PC-9 (cell line): ENCODE measurements around the gene UNG. TPM values are rescaled to one million over a fixed set of nuclear protein-coding genes. Genes with fewer than 3 reads are reported as not detected.

Experiments
- BruUV-seq: library from RNA; stranded (reverse); fragments of 400-500 nt; replicated peaks from 2 replicates; lab custom pipeline; 2021; lab: Mats Ljungman, UMichigan
- CTCF ChIA-PET: fragments of 300-600 bp; sonication (Branson Sonifier 250); formaldehyde crosslinking; loops from one replicate; lab custom pipeline; 2022; ENCODE audit warnings: antibody characterized with exemption; lab: Charles Lee
- POLR2A ChIA-PET: fragments of 300-600 bp; sonication (Branson Sonifier 250); formaldehyde crosslinking; loops from one replicate; lab custom pipeline; 2022; ENCODE audit warnings: antibody characterized with exemption; ENCODE audit not compliant: unreplicated experiment; lab: Charles Lee
- DNase-seq, 2 experiments: peaks; one replicate each; pipeline versions ENCODE4 v3.0.0 to v3.0.0-alpha.2; 2015 to 2022; ENCODE audit warnings: mixed read lengths in 1 of 2
- H2AFZ ChIP-seq: fragments of 200-600 bp; sonication (generic); 2 replicates; pipeline ENCODE4 v1.8.1; 2017; ENCODE audit warnings: antibody characterized with exemption
- H3F3A ChIP-seq: fragments of 200-600 bp; sonication (generic); 2 replicates; pipeline ENCODE4 v1.8.1; 2017; ENCODE audit warnings: antibody characterized with exemption, mild to moderate bottlenecking, low read depth; ENCODE audit not compliant: insufficient read depth
- H3K27ac ChIP-seq: fragments of 200-600 bp; sonication (generic); 2 replicates; pipeline ENCODE4 v1.6.1; 2016; ENCODE audit warnings: mixed run types
- H3K27me3 ChIP-seq: fragments of 200-600 bp; sonication (generic); 2 replicates; pipeline ENCODE4 v1.6.1; 2016; ENCODE audit warnings: low read depth, mixed run types; ENCODE audit not compliant: insufficient read depth
- H3K36me3 ChIP-seq: fragments of 200-600 bp; sonication (generic); 2 replicates; pipeline ENCODE4 v1.6.1; 2016; ENCODE audit warnings: low read depth, mixed run types
- H3K4me1 ChIP-seq: fragments of 200-600 bp; sonication (generic); replicated peaks from 2 replicates; pipeline ENCODE4 v1.6.1; 2016; ENCODE audit warnings: mixed run types; ENCODE audit not compliant: insufficient read depth
- H3K4me2 ChIP-seq: fragments of 200-600 bp; sonication (generic); 2 replicates; pipeline ENCODE4 v1.6.1; 2017; ENCODE audit warnings: mixed run types
- H3K4me3 ChIP-seq: fragments of 200-600 bp; sonication (generic); 2 replicates; pipeline ENCODE4 v1.6.1; 2016; ENCODE audit warnings: mixed run types
- H3K79me2 ChIP-seq: fragments of 200-600 bp; sonication (generic); 2 replicates; pipeline ENCODE4 v1.6.1; 2017; ENCODE audit warnings: low read depth, mixed run types
- H3K9me2 ChIP-seq: fragments of 200-600 bp; sonication (generic); 2 replicates; pipeline ENCODE4 v1.8.1; 2017; ENCODE audit warnings: mild to moderate bottlenecking; ENCODE audit not compliant: insufficient read depth
- H3K9me3 ChIP-seq: fragments of 200-600 bp; sonication (generic); 2 replicates; pipeline ENCODE4 v1.8.1; 2016; ENCODE audit warnings: low read depth; ENCODE audit not compliant: insufficient read depth
- H4K20me1 ChIP-seq: fragments of 200-600 bp; sonication (generic); 2 replicates; pipeline ENCODE4 v1.8.1; 2017; ENCODE audit not compliant: insufficient read depth
- EZH2 ChIP-seq: fragments of 200-600 bp; sonication (generic); IDR thresholded peaks from 2 replicates; pipeline ENCODE4 v1.8.0; 2017; ENCODE audit warnings: antibody characterized with exemption, low read depth
- intact Hi-C: fragments of 100-400 bp; cut with micrococcal nuclease; formaldehyde crosslinking; loops from one replicate; pipeline ENCODE4 v1.10.0; 2022; ENCODE audit not compliant: unreplicated experiment
- total RNA-seq: library from RNA; stranded (reverse); gene quantifications from 2 replicates; pipeline ENCODE4 v1.2.3, GENCODE V29; 2021
- TF ChIP-seq, protein P1 (sequence below): fragments of 200-600 bp; sonication (generic); conservative IDR thresholded peaks from 2 replicates; pipeline ENCODE4 v1.6.1; 2017; ENCODE audit warnings: mixed run types, antibody characterized with exemption, mild to moderate bottlenecking, moderate library complexity

Gene UNG
- total RNA-seq, 1 experiment from 2014 or later, result 54.9 TPM

DNA sequence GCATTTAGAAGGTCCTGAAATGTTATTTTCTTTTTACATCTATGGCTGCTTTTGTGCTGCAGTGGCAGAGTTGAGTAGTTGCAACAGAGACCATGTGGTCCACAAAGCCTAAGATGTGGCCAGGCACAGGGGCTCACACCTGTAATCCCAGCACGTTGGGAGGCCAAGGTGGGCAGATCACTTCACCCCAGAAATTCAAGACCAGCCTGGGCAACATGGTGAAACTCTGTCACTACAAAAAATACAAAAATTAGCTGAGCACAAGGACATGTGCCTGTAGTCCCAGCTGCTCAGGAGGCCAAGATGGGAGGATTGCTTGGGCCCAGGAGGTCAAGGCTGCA, 31.6 kb upstream of the UNG start:
- POLR2A ChIA-PET, result no interaction called here
- CTCF ChIA-PET, result interaction anchor here (0.6 kb wide), 1 partner anchor 10 kb away, joined by 9 read pairs; no protein-coding TSS in a partner anchor

DNA sequence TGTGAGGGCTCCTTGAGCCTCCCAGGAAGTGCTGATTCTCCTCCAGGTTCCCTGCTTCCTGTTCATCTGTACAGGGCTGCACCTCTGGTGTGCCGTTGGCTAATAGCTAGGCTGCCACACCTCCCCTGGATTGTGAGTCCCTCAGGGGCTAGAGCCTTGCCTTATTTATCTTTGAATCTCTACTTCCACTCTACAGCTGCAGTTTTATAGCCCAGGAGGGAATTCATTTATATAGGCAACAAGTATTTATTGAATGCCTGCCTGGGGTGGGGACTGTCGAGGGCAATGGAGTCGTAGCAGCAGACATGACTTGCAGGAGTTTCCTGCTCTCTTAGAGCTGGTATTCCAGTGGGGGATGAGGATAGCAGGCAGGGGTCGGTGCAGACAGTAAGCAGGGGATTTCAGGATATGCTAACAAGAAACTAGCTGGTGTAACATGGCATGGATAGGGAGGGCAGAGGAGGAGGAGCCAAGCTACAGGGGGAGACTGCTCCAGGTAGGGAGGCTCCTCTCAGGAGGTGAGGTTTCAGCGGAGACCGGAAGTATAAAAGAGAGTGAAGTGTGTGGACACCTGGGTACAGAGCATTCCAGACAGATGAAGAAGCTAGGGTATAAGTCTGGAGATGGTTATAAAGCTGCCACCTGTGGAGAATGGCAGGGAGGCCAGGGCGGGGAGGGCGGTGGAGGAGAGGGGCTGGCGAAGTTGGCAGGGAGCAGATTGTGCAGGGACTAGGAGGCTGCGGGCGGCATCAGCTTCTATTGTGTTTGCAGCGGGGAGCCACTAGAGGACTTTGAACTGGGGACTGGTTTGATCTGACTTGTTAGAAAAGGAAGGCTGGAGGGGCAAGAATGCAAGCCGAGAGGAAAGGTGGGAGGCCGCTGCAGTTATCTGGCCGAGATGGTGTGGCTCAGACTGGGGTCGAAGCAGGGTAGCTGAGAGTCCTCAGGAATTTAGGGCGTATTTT, 27.8 kb upstream of the UNG start:
- no peak for DNase-seq
- Histone ChIP-seq H3K9me2 (no peaks in the 10 kb centered on the region), H3K4me2 (no peak overlapping the region), H2AFZ (no peak overlapping the region), H3K79me2 (no peaks in the 10 kb centered on the region), H3K27me3 (no peaks in the 10 kb centered on the region), H3K4me3 (no peak overlapping the region), H3K4me1 (no peaks in the 10 kb centered on the region), H3F3A (no peaks in the 10 kb centered on the region), H3K36me3 (no peaks in the 10 kb centered on the region), H3K9me3 (no peaks in the 10 kb centered on the region), H3K27ac (no peak overlapping the region), H4K20me1 (no peaks in the 10 kb centered on the region)
- POLR2A ChIA-PET, result no interaction called here
- intact Hi-C loops, result no loop called here
- no TSS peak for BruUV-seq
- CTCF ChIA-PET, result no interaction called here
- no peak for TF ChIP-seq EZH2
- TF ChIP-seq, protein P1, sequence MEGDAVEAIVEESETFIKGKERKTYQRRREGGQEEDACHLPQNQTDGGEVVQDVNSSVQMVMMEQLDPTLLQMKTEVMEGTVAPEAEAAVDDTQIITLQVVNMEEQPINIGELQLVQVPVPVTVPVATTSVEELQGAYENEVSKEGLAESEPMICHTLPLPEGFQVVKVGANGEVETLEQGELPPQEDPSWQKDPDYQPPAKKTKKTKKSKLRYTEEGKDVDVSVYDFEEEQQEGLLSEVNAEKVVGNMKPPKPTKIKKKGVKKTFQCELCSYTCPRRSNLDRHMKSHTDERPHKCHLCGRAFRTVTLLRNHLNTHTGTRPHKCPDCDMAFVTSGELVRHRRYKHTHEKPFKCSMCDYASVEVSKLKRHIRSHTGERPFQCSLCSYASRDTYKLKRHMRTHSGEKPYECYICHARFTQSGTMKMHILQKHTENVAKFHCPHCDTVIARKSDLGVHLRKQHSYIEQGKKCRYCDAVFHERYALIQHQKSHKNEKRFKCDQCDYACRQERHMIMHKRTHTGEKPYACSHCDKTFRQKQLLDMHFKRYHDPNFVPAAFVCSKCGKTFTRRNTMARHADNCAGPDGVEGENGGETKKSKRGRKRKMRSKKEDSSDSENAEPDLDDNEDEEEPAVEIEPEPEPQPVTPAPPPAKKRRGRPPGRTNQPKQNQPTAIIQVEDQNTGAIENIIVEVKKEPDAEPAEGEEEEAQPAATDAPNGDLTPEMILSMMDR, result no peak

More for the DNA sequence above, 31.6 kb upstream of the UNG start:
- Histone ChIP-seq H3K4me2 (no peak overlapping the region), H3K27me3 (no peaks in the 10 kb centered on the region), H3K4me3 (no peak overlapping the region), H4K20me1 (no peaks in the 10 kb centered on the region), H3K27ac (no peak overlapping the region), H2AFZ (no peak overlapping the region), H3K9me2 (no peaks in the 10 kb centered on the region), H3K36me3 (no peaks in the 10 kb centered on the region), H3K79me2 (no peaks in the 10 kb centered on the region), H3K9me3 (no peaks in the 10 kb centered on the region), H3K4me1 (no peaks in the 10 kb centered on the region), H3F3A (no peaks in the 10 kb centered on the region)
- DNase-seq, result no peak
- BruUV-seq, result no TSS peak
- intact Hi-C loops, result no loop called here
- TF ChIP-seq, protein P1, result no peak
- no peak for TF ChIP-seq EZH2

DNA sequence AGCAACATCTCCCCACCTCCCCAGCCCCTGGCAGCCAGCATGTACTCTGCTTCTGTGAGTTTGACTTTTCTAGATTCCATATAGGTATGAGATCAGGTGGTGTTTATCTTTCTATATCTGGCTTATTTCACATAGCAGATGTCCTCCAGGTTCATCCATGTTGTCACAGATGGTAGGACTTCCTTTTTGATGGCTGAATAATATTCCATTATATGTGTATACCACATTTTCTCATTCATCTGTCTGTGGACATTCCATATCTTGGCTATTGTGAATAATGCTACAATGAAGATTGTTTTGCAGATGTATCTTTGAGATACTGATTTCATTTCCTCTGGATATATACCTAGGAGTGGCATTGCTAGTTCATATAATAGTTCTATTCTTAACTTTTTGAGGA, 22.5 kb upstream of the UNG start:
- H3K9me3 ChIP-seq, result no peaks in the 10 kb centered on the region
- POLR2A ChIA-PET, result no interaction called here
- H3K27me3 ChIP-seq, result no peaks in the 10 kb centered on the region
- H3K4me1 ChIP-seq, result no peaks in the 10 kb centered on the region
- no TSS peak for BruUV-seq
- no peaks in the 10 kb centered on the region for H3F3A ChIP-seq
- H3K9me2 ChIP-seq, result 0 out of 2 replicates have a peak, but pooled peaks cover 4% of the 10 kb centered on the region
- no peaks in the 10 kb centered on the region for H3K36me3 ChIP-seq
- H2AFZ ChIP-seq, result no peak overlapping the region
- intact Hi-C loops, result no loop called here
- TF ChIP-seq, protein P1, result no peak
- no peak for TF ChIP-seq EZH2
- no peak overlapping the region for H3K4me2 ChIP-seq
- no peaks in the 10 kb centered on the region for H3K79me2 ChIP-seq
- CTCF ChIA-PET, result no interaction called here
- no peak for DNase-seq
- no peaks in the 10 kb centered on the region for H4K20me1 ChIP-seq
- no peak overlapping the region for H3K27ac ChIP-seq
- no peak overlapping the region for H3K4me3 ChIP-seq
